ENCODE results near the gene ZC3H13.

The ZC3H13 gene

DNA sequence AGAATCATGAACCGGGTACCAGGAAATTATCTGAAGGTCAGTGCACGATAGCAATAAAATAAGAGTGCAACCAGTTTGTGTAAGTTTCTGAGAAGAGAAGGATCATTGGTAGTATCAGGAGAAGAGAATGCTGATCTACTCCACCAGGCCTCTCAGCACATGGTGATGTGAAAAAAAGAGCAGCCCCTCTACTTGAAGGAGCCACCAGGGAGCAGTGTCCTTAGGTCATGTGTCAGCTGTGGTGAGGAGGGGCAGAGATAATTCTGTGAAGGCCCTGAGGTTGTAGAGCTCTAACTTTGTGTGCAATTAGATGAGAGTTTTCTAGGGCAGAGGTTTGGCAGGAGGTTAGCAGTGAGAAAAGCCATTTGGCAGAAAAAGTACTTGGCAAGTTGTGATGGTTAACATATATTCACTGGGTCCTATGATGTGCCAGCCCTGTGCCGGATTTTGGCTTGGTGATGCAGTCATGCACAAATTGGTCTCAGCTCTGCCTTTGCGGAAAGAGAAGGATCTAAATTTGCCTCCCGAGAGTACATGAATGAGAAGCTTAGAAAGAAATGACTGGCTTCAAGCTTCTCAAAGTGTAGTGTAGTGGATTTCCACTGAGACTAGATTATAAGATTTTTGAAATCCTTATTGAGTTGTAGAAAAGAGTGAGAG lies 19.2 kb upstream of the ZC3H13 start:
- CTCF ChIA-PET: interaction anchor here (1.0 to 1.2 kb wide), 2 partner anchors 10 to 11 kb away, joined by 3 read pairs; no protein-coding TSS in a partner anchor
- TF ChIP-seq, protein P1, sequence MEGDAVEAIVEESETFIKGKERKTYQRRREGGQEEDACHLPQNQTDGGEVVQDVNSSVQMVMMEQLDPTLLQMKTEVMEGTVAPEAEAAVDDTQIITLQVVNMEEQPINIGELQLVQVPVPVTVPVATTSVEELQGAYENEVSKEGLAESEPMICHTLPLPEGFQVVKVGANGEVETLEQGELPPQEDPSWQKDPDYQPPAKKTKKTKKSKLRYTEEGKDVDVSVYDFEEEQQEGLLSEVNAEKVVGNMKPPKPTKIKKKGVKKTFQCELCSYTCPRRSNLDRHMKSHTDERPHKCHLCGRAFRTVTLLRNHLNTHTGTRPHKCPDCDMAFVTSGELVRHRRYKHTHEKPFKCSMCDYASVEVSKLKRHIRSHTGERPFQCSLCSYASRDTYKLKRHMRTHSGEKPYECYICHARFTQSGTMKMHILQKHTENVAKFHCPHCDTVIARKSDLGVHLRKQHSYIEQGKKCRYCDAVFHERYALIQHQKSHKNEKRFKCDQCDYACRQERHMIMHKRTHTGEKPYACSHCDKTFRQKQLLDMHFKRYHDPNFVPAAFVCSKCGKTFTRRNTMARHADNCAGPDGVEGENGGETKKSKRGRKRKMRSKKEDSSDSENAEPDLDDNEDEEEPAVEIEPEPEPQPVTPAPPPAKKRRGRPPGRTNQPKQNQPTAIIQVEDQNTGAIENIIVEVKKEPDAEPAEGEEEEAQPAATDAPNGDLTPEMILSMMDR (IDR thresholded peaks at IDR 0.05; ENCODE audit: insufficient read depth, low read length, missing control alignments): no peak
- POLR2A ChIA-PET: no interaction called here
- H3K4me3 ChIP-seq (ENCODE audit: low read depth, low read length): no peak overlapping the region
- DNase-seq (ENCODE audit: low read depth, low spot score): no peak

DNA sequence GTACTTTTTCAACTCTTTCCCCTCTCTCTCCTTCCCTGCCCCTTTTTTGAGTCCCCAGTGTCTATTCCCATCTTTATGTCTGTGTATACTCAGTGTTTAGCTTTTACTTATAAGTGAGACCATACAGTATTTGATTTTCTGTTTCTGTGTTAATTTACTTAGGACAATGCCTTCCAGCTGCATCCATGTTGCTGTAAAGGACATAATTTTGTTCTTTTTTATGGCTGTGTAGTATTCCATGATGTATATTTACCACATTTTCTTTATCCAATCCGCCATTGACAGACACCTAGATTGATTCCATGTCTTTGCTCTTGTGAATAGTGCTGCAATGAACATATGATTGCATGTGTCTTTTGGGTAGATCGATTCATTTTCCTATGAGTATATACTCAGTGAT lies 10.7 kb upstream of the ZC3H13 start:
- TF ChIP-seq, protein P1 (IDR thresholded peaks at IDR 0.05; ENCODE audit: insufficient read depth, low read length, missing control alignments): no peak
- no peak for DNase-seq (ENCODE audit: low read depth, low spot score)
- ChIA-PET CTCF (no interaction called here), POLR2A (no interaction called here)
- no peak overlapping the region for H3K4me3 ChIP-seq (ENCODE audit: low read depth, low read length)

DNA sequence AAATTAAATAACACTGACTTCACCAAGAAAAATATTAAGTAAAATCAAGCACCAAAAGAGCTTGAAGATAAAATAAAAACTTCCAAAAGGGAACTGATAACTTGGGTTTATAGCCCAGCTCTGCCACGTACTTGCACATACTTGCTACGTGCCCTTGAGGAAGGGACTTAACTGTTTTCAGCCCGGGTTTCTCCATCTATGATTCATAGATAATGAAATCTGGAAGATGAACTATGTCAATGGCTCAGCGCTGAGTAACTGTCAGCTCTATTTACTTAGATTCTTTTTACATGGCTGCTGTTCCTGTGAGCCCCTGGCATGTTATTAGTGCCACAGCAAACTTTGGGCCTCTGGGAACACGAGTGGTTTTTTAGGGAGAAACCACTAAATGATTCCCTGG lies 9.6 kb upstream of the ZC3H13 start:
- DNase-seq (ENCODE audit: low read depth, low spot score): no peak
- POLR2A ChIA-PET: no interaction called here
- H3K4me3 ChIP-seq (ENCODE audit: low read depth, low read length): no peak overlapping the region
- CTCF ChIA-PET: interaction anchor here (0.9 to 1.0 kb wide), 2 partner anchors 8 to 10 kb away, joined by 3 to 4 read pairs; no protein-coding TSS in a partner anchor
- TF ChIP-seq, protein P1 (IDR thresholded peaks at IDR 0.05; ENCODE audit: insufficient read depth, low read length, missing control alignments): no peak

DNA sequence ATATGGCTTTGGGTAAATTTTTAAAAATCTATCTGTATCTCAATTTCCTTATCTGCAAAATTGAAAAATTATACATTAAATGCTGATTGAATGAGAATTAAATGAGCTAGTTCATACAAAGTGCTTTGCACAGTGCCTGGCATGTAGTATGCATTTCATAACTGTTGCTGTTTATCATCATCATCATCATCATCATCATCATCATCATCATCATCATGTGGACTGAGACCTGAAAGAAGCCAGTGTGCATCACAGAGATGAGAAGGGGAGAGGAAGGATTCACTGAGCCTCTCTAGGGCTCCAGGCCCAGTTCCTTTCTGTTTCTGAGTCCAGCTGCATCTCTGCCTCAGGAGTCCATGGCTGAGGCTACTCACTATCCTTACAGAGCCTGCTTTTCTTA lies 6.9 kb upstream of the ZC3H13 start:
- no peak overlapping the region for H3K4me3 ChIP-seq (ENCODE audit: low read depth, low read length)
- TF ChIP-seq, protein P1 (IDR thresholded peaks at IDR 0.05; ENCODE audit: insufficient read depth, low read length, missing control alignments): no peak
- no peak for DNase-seq (ENCODE audit: low read depth, low spot score)
- ChIA-PET CTCF (interaction anchor here (0.7 kb wide), 1 partner anchor 35 kb away, joined by 3 read pairs; no protein-coding TSS in a partner anchor), POLR2A (no interaction called here)

DNA sequence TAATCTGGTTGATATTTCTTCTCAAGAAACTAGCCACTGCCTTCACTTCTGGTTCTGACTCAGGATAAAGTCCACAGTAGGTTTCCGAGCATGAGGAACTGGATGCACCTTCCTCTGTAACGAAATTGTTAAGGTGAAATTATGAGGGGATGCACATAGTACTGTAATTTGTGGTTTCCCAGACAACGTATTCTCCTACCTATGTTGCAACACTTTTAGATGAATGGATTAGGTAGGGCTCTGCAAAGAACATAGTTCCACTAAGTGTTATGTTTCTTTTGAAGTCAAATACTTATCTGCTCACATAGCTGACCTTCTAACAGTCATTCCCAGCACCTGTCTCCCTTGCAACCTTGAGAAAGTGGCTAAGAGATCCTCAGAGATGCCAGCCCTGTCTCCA lies 5.7 kb upstream of the ZC3H13 start:
- no peak overlapping the region for H3K4me3 ChIP-seq (ENCODE audit: low read depth, low read length)
- ChIA-PET CTCF (no interaction called here), POLR2A (no interaction called here)
- TF ChIP-seq, protein P1 (IDR thresholded peaks at IDR 0.05; ENCODE audit: insufficient read depth, low read length, missing control alignments): no peak
- no peak for DNase-seq (ENCODE audit: low read depth, low spot score)

DNA sequence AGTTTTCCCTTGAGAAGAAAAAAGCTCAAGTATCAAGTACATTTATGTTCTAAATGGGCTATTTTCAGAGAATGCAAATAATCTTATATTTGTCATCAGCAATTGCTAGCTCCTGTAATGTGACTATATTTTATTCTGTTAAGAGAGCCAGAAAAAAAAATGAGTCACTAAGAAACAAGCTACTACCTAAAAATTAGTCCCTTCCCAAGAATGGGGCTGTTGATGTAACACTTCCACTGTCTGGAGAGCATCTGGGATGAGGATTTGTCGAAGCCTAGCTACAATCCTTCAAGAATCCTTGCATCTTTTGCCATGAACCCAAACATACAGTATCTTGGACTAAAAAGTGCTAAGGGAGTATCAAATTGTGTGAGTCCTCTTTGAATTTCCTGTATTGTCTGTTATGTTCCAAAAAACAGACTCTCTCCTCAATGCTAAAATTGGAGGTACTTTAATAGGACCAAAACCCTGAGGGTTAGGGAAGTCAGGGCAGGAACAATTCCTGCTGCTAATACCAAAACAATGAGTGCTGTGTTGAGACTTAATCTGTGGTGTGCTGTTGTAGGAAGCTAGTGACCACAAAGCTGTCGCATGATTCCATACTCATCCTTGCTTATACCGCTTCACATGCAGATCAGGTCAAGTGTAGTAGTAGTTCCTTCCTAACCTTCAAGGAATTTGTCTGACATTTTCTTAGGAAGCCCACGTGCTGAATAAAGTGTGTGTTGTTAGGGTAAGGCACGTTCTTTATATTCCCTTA lies 4.9 kb upstream of the ZC3H13 start:
- no peak for DNase-seq (ENCODE audit: low read depth, low spot score)
- CTCF ChIA-PET: no interaction called here
- POLR2A ChIA-PET: no interaction called here
- no peak overlapping the region for H3K4me3 ChIP-seq (ENCODE audit: low read depth, low read length)
- TF ChIP-seq, protein P1 (IDR thresholded peaks at IDR 0.05; ENCODE audit: insufficient read depth, low read length, missing control alignments): no peak
